Activated naive CD8-positive, alpha-beta T cell treated with anti-CD3 and anti-CD28 coated beads, Interleukin-2, amount 10 ng/mL, durations not matched to agents 7 days and 5 days (primary cell): ENCODE measurements around the gene MAML3. TPM values are rescaled to one million over a fixed set of nuclear protein-coding genes. Genes with fewer than 3 reads are reported as not detected.

ENCODE experiments used
- ATAC-seq: fragments of 150-1000 bp; cut with Tn5 transposase; one replicate; pipeline ENCODE4 v1.10.0; 2021; ENCODE audit warnings: low read depth, moderate library complexity
- POLR2A ChIA-PET: fragments of 350-600 bp; sonication (Branson Sonifier 250); formaldehyde crosslinking; loops from one replicate; lab custom pipeline; 2021; ENCODE audit warnings: antibody characterized with exemption; lab: Charles Lee
- DNase-seq: peaks from one replicate; pipeline ENCODE4 v3.0.0; 2021
- H3K27ac Mint-ChIP-seq: one replicate; pipeline ENCODE4 v1.8.0; 2022; ENCODE audit warnings: mild to moderate bottlenecking, mixed read lengths
- H3K27me3 Mint-ChIP-seq: one replicate; pipeline ENCODE4 v1.8.0; 2022; ENCODE audit warnings: mild to moderate bottlenecking, moderate library complexity, mixed read lengths
- H3K36me3 Mint-ChIP-seq: one replicate; pipeline ENCODE4 v1.8.0; 2021; ENCODE audit warnings: mild to moderate bottlenecking, mixed read lengths
- H3K4me1 Mint-ChIP-seq: one replicate; pipeline ENCODE4 v1.8.0; 2021; ENCODE audit warnings: mixed read lengths
- H3K4me3 Mint-ChIP-seq: one replicate; pipeline ENCODE4 v1.8.0; 2022; ENCODE audit warnings: mild to moderate bottlenecking, moderate library complexity, mixed read lengths
- H3K9me3 Mint-ChIP-seq: one replicate; pipeline ENCODE4 v1.8.0; 2021; ENCODE audit warnings: mixed read lengths
- total RNA-seq, 2 experiments: library from RNA; stranded (reverse); gene quantifications; one replicate each; pipeline ENCODE4 v1.2.3, GENCODE V29; 2021

The MAML3 gene
- total RNA-seq, 2 experiments from 2014 or later: 4.6 to 4.7 TPM

DNA sequence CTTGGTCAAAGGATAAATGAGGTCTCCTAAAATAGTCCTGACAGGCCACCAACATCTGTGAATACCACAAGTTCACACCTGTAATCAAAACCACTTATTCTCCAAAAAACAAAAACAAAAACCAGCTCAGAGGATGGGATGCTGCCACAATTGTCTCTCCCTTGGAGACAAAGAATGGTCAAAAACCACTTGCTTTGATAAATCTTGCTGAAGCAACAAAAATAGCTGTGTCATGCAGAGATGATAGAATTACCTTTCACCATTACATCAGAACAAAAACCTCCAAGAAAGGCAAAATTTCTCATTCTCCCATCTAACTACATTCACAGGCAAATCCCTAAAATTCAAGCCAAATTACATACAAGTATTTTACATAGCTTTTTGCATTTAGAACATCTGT is 180.4 kb downstream of the MAML3 start:
- H3K4me1 Mint-ChIP-seq: peaks cover 40% of the 10 kb centered on the region
- no peak overlapping the region for H3K27ac Mint-ChIP-seq
- POLR2A ChIA-PET: no interaction called here
- no peak for DNase-seq
- H3K27me3 Mint-ChIP-seq: no peaks in the 10 kb centered on the region
- peaks cover 7% of the 10 kb centered on the region for H3K36me3 Mint-ChIP-seq
- peaks cover under 1% of the 10 kb centered on the region for H3K9me3 Mint-ChIP-seq
- H3K4me3 Mint-ChIP-seq: no peak overlapping the region
- ATAC-seq: no peak

DNA sequence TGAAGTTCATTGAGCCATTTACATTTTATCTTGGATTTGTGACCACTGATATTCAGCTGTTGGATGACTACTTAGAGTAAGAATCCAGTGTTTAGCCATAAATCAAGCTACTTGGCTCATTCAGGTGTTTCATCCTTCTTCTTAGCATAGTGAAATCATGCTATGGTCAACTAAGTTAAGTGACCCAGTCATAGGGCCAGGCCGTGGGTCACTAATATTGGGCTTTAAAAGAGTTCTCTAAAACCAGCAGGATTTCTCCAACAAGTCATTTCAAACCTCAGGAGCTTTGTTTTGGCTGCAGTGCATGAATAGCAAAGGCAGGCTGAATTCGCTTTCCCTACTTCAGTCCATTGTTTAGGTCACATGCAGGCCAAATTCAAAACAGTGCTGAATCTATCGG is 181.0 kb downstream of the MAML3 start:
- ATAC-seq (no peak), DNase-seq (no peak)
- no peaks in the 10 kb centered on the region for H3K9me3 Mint-ChIP-seq
- peaks cover 6% of the 10 kb centered on the region for H3K36me3 Mint-ChIP-seq
- H3K27me3 Mint-ChIP-seq: no peaks in the 10 kb centered on the region
- POLR2A ChIA-PET: interaction anchor here (0.9 kb wide), 1 partner anchor 22 kb away, joined by 3 read pairs; no protein-coding TSS in a partner anchor
- peaks cover 35% of the 10 kb centered on the region for H3K4me1 Mint-ChIP-seq
- H3K27ac Mint-ChIP-seq: no peak overlapping the region
- no peak overlapping the region for H3K4me3 Mint-ChIP-seq

DNA sequence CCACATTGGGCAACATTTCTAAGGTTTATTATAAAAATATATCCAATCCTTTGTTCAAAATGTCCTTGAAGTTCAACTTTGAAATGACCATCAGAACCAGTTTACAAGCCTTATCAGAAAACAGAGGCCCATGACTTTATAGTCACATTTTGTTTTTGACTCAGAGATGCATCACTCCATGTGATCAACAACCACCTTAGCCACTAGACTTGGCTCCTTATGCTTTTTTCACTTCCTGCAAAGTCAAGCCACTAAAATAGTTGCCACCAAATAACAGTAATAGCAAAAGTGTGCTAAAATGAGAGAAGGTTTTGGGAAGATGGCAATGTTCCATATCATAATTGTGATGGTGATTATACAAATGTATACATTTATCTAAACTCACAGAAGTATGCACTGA is 181.7 kb downstream of the MAML3 start:
- DNase-seq (no peak), ATAC-seq (no peak)
- peaks cover 32% of the 10 kb centered on the region for H3K4me1 Mint-ChIP-seq
- POLR2A ChIA-PET: interaction anchor here (0.9 kb wide), 1 partner anchor 21 kb away, joined by 3 read pairs; no protein-coding TSS in a partner anchor
- H3K9me3 Mint-ChIP-seq: no peaks in the 10 kb centered on the region
- no peaks in the 10 kb centered on the region for H3K27me3 Mint-ChIP-seq
- H3K27ac Mint-ChIP-seq: no peak overlapping the region
- H3K36me3 Mint-ChIP-seq: peaks cover 6% of the 10 kb centered on the region
- no peak overlapping the region for H3K4me3 Mint-ChIP-seq

DNA sequence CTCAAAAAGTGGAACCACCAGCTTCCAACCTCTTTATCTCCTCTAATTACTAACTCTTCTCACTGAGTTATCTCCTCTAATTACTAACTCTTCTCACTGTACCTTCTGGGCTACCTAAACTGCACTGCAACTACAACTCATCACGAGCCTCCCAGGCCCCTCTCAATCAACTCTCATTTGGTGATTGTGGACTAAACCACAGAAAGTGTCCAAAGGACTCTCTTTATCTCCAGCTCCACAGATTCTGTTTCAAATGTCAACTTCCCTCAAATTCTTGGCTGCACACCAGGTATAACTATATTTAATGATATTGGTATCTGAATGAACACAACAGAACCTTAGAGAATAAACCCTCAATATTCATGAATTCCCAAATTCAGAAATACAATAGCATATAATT is 182.9 kb downstream of the MAML3 start:
- H3K36me3 Mint-ChIP-seq: peaks cover 6% of the 10 kb centered on the region

DNA sequence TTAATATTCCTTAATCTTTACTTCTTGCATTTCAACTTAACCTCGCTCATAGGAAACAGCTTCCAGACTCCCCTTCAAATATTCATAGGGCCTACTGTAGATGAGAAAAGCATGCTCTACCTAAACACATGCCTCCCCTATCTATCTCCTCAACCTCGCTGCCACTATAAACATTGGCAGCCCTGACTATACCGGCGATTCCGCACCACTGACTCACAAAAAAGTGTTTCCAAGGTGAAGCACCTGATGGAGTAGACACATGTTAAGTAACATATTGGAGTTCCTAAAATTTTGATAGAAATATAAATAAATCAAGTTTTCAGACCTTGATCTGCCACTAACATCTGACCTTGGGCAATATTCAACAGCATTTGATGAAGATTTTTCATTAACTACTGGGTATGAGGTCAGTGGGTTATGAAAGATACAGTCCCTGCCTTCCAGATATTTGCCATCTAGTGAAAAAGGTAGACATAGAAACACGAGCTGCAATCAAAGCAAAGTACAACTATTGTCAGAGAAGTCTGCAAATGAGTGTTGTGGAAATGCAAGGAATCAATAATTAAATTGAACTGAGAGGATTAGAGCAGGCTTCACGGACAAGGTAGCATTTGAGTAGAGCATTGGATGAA is 184.2 kb downstream of the MAML3 start:
- DNase-seq (no peak), ATAC-seq (no peak)

More for the DNA sequence above, 182.9 kb downstream of the MAML3 start:
- H3K27ac Mint-ChIP-seq: no peak overlapping the region
- no peak overlapping the region for H3K4me3 Mint-ChIP-seq
- no peaks in the 10 kb centered on the region for H3K27me3 Mint-ChIP-seq
- no peak for DNase-seq
- no peaks in the 10 kb centered on the region for H3K9me3 Mint-ChIP-seq
- POLR2A ChIA-PET: no interaction called here
- ATAC-seq: no peak
- H3K4me1 Mint-ChIP-seq: peaks cover 23% of the 10 kb centered on the region

DNA sequence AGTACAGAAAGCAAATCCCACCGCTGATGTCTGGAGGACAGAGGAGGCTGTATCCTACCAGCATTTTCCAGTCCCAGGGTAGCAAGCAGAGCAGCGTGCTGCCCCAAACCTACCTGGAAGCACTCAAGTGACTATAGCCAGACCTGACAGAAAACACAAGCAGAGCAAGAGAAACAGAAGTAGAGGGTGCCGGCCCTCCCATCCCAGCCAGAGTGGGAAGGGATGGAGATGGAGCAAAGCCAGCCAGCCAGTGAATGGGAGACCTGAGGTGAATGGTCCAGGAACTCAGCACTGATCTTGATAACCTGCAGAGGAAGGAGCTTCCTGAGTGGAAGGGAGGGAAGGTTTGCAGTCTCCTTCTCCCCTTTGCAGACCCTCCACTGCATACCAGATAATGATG is 185.2 kb downstream of the MAML3 start:
- no peaks in the 10 kb centered on the region for H3K27me3 Mint-ChIP-seq
- H3K9me3 Mint-ChIP-seq: peaks cover 3% of the 10 kb centered on the region
- H3K27ac Mint-ChIP-seq: peak overlapping the region; percentile 44
- no peak overlapping the region for H3K4me3 Mint-ChIP-seq
- H3K4me1 Mint-ChIP-seq: peaks cover 13% of the 10 kb centered on the region
- DNase-seq (no peak), ATAC-seq (no peak)
- POLR2A ChIA-PET: no interaction called here
- H3K36me3 Mint-ChIP-seq: peaks cover 5% of the 10 kb centered on the region

More for the DNA sequence above, 184.2 kb downstream of the MAML3 start:
- Mint-ChIP-seq H3K4me1 (peaks cover 11% of the 10 kb centered on the region), H3K4me3 (no peak overlapping the region), H3K9me3 (no peaks in the 10 kb centered on the region), H3K27me3 (no peaks in the 10 kb centered on the region), H3K27ac (no peak overlapping the region), H3K36me3 (peaks cover 3% of the 10 kb centered on the region)
- POLR2A ChIA-PET: no interaction called here

DNA sequence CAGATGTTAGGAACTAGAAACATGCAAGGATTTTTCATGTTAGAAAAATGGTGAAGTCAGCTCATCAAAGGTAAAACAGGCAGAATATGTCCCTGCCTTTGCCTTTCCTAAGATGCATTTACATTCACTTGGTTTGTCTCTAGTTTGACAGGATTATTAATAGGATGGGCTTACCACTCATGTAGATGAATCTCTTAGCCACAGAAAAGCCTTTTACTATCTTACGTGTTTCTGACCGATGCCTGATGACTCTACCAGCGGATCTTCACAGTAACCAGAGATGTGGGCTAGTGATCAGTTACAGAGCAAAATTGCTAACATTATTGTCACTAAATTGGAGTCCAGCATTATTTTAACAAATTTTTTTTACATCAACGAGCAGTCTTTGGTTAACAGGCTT is 187.6 kb downstream of the MAML3 start:
- POLR2A ChIA-PET: no interaction called here
- H3K4me3 Mint-ChIP-seq: no peak overlapping the region
- H3K27ac Mint-ChIP-seq: no peak overlapping the region
- no peak for DNase-seq
- H3K9me3 Mint-ChIP-seq: peaks cover 3% of the 10 kb centered on the region
- peaks cover 3% of the 10 kb centered on the region for H3K4me1 Mint-ChIP-seq
- H3K36me3 Mint-ChIP-seq: peaks cover 5% of the 10 kb centered on the region
- peaks cover 1% of the 10 kb centered on the region for H3K27me3 Mint-ChIP-seq
- ATAC-seq: no peak

DNA sequence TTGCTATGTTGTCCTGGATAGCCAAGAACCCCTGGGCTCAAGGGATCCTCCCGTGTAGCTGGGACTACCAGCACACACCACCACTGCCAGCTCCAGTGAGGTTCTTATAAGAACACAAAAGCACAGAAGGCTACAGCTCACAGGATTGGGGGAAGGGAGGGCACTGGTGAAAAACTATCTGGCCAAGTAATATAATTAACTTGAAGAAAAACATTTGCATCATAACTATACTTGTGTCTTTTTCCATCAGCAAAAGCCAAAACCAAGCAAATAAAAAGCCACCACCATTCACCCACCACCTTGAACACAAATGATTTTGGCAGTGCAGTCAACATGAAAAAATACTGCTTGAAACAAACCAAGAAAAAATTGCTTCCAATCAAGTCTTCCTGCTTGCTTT is 188.2 kb downstream of the MAML3 start:
- peaks cover 3% of the 10 kb centered on the region for H3K9me3 Mint-ChIP-seq
- H3K4me1 Mint-ChIP-seq: peaks cover 3% of the 10 kb centered on the region
- POLR2A ChIA-PET: no interaction called here
- H3K27ac Mint-ChIP-seq: no peak overlapping the region
- H3K36me3 Mint-ChIP-seq: peaks cover 5% of the 10 kb centered on the region
- DNase-seq: no peak
- ATAC-seq: no peak
- H3K4me3 Mint-ChIP-seq: no peak overlapping the region
- H3K27me3 Mint-ChIP-seq: peaks cover 5% of the 10 kb centered on the region

DNA sequence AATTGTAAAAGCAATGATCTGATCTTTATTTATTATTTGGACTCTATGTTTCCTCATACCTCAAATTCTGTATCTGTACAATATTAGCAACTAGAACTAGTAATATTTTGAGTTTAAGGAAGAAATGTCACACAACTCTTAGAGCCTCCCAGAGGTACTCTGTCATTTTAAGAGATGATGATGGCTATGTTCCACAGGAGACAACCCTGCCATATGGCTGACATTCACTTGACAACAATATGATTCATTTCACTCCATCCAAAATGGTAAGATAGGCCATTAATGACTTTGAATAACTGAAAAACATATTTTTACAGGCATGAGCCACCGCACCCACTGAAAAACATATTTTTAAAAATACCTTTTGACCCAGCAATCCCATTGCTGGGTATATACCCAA is 190.3 kb downstream of the MAML3 start:
- DNase-seq: no peak
- POLR2A ChIA-PET: no interaction called here
- Mint-ChIP-seq H3K27ac (no peak overlapping the region), H3K9me3 (peaks cover 3% of the 10 kb centered on the region), H3K27me3 (peaks cover 8% of the 10 kb centered on the region), H3K36me3 (peaks cover 4% of the 10 kb centered on the region), H3K4me1 (peaks cover 3% of the 10 kb centered on the region), H3K4me3 (no peak overlapping the region)
- no peak for ATAC-seq

DNA sequence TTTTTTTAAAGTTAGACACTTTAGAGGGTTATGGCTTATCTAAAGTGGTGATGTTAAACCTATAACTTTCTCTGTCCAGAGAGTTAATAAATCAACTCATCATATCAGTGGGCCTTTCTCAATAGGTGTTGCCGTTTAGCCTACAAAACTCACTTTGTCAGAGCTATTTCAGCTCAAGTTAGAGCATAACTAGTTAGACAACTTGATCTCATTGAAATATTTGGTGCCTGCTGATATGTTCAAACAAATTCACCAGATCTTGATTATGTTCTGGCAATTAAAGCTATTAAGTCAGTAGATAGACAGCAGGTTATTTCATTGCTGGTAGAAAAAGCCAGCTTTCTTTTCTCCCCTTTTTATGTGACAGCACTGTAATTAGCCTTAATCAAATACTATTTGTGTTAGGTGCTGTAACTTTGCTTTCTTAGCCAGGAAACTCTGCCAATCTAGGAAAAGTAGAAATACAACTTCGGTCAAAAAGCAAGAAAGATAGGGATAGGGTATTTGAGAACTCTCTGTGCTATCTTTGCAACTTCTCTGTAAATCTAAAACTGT is 191.8 kb downstream of the MAML3 start:
- H3K36me3 Mint-ChIP-seq: peaks cover 3% of the 10 kb centered on the region
- H3K27me3 Mint-ChIP-seq: peaks cover 8% of the 10 kb centered on the region
- no peak overlapping the region for H3K27ac Mint-ChIP-seq
- no peak overlapping the region for H3K4me3 Mint-ChIP-seq
- DNase-seq: no peak
- H3K9me3 Mint-ChIP-seq: peaks cover 3% of the 10 kb centered on the region
- POLR2A ChIA-PET: interaction anchor here (1.1 kb wide), 1 partner anchor 11 kb away, joined by 3 read pairs; no protein-coding TSS in a partner anchor
- no peak for ATAC-seq
- H3K4me1 Mint-ChIP-seq: peaks cover 3% of the 10 kb centered on the region

DNA sequence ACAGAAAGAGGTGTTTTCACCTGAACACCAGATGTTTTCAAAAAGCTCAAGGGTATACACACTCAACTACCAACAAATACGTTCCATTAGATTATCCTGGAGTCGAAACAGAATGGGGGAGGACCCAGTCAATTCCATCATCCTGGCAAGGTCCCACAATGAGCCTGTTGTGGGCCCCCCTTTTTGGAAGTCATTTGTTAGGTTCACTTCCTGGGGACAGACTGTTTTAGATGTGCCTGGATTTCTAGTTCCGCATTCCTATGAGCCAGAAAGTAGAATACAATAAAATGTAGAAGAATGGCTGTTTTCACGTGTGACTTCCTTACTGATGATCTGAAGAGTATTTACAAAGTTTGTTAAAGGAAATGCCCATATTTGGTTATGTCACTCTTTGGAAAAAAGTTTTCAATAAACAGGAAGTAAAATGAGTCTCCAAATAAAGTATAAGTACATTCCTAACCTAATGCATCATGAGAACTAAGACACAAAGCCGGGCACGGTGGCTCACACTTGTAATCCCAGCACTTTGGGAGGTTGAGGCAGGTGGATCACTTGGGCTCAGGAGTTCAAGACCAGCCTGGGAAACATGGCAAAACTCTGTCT is 192.5 kb downstream of the MAML3 start:
- Mint-ChIP-seq H3K4me3 (no peak overlapping the region), H3K27me3 (peaks cover 8% of the 10 kb centered on the region), H3K9me3 (peaks cover 3% of the 10 kb centered on the region), H3K36me3 (peaks cover 3% of the 10 kb centered on the region), H3K4me1 (peaks cover 3% of the 10 kb centered on the region), H3K27ac (no peak overlapping the region)
- POLR2A ChIA-PET: interaction anchor here (1.1 kb wide), 1 partner anchor 10 kb away, joined by 3 read pairs; no protein-coding TSS in a partner anchor
- ATAC-seq (no peak), DNase-seq (no peak)

DNA sequence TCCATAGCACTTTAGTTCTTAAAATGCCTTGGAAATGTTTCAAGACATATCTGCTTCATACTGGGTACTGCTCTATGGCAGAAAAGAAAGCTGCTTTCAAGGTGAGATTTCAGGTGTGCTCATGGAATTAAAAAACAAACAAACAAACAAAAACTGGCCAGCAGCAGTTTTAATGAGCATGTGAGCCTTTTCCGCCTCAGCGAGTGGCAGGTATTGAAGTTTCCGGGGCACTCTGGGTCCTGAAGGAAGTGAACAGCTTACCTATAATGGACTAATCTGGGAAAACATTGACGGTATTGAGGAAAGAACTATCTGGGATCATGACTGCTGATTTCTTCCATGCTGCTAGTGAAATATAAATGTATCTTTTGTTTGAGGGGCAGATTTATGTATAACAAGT is 194.6 kb downstream of the MAML3 start:
- ATAC-seq (no peak), DNase-seq (no peak)
- H3K4me1 Mint-ChIP-seq: peaks cover 3% of the 10 kb centered on the region
- H3K27me3 Mint-ChIP-seq: peaks cover 15% of the 10 kb centered on the region
- no peak overlapping the region for H3K27ac Mint-ChIP-seq
- H3K9me3 Mint-ChIP-seq: peaks cover 3% of the 10 kb centered on the region
- POLR2A ChIA-PET: no interaction called here
- peaks cover 2% of the 10 kb centered on the region for H3K36me3 Mint-ChIP-seq
- no peak overlapping the region for H3K4me3 Mint-ChIP-seq

DNA sequence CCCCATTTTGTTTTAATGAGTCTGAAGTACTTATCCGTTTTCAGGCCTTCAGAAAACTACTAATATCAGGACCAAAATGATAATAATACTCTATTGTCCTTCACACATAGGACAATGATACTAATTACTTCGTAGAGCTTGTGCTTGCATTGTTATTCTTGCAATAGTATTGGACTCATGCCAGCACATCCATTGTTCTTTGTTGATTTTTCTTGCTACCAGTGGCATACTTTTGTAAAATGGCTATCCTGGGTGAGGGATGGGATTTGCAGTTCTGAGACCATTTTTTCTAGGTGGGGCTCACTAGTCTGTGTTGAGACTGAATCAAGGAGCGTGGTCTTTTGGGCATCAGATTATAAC is 195.3 kb downstream of the MAML3 start:
- no peak for ATAC-seq
- POLR2A ChIA-PET: no interaction called here
- Mint-ChIP-seq H3K36me3 (no peaks in the 10 kb centered on the region), H3K4me1 (no peaks in the 10 kb centered on the region), H3K4me3 (no peak overlapping the region), H3K9me3 (no peaks in the 10 kb centered on the region), H3K27me3 (peaks cover 15% of the 10 kb centered on the region), H3K27ac (no peak overlapping the region)
- no peak for DNase-seq
